SU-DHL-6 (cell line): ENCODE measurements around the gene MDM1.

Source experiments
- CTCF ChIP-seq: fragments of 200-600 bp; sonication (generic); IDR thresholded peaks from one replicate; pipeline ENCODE4 v1.5.1; 2017; ENCODE audit warnings: antibody characterized with exemption, mild to moderate bottlenecking, low read length, moderate library complexity; ENCODE audit not compliant: insufficient read depth, poor library complexity, severe bottlenecking
- EZH2phosphoT487 ChIP-seq: fragments of 200-600 bp; sonication (generic), shearing (Covaris generic); conservative IDR thresholded peaks from 2 replicates; pipeline ENCODE4 v1.6.1; 2018; ENCODE audit warnings: mild to moderate bottlenecking, antibody characterized with exemption, low read length, moderate library complexity, mixed read lengths

DNA sequence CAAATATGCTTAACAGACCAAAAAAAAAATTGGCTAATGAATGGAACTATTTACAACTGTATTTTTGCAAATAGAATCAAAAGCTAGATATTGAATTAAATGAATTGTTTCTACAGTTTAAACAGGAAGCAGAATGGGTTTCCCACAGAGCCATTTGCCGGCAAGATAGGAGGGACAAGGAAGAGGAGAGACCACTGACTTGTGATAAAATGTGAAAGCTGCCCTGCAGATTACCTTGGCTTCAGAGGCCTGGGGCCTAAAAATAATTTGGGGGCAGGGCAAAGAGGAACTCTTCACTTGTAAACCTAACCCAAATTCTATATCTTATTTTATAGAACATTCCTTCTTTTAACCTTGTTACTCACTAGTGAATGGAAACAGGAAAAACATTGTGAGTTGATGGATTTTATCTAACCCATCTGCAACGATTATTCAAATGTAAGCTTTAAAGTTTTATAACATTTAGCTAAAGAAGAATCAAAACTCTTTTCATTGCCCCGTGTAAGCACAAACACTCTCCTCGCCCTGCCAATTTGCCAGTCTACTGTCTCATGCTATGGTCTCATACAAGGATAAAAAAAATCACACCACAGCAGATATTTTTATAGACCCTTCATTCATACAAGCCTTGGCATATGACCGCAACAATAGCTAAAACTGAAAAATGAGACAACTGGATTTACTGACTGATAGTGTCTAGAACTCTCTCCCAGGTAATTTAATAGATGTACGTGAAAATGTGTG, 49.5 kb upstream of the MDM1 start:
- no peak for TF ChIP-seq CTCF
- no peak for TF ChIP-seq EZH2phosphoT487
